GM13977 (cell line): ENCODE results near the gene PRR13.

Experiments used
- DNase-seq: peaks from one replicate; pipeline ENCODE4 v3.0.0; 2012; ENCODE audit warnings: low spot score
- CTCF ChIP-seq: IDR thresholded peaks from 2 replicates; pipeline ENCODE4 v1.5.1; 2012; ENCODE audit warnings: mild to moderate bottlenecking, control low read depth; ENCODE audit not compliant: insufficient read depth; ENCODE audit errors: extremely low read depth, missing control alignments
- in situ Hi-C: fragments of 300-500 bp; cut with MboI; formaldehyde crosslinking; loops from one replicate; pipeline ENCODE4 v1.12.0; 2022; ENCODE audit warnings: low sequenced_read_pairs, low pct_unique_long_range_greater_than_20kb, mixed read lengths, inconsistent platforms; ENCODE audit not compliant: unreplicated experiment

The PRR13 gene

GRCh38 chr12:53482626-53483168 is 41.2 kb downstream of the PRR13 start:
- DNase-seq = no peak
- in situ Hi-C loops = no loop called here
- TF ChIP-seq CTCF = no peak

GRCh38 chr12:53483225-53483978 is 41.9 kb downstream of the PRR13 start:
- no peak for DNase-seq
- in situ Hi-C loops = no loop called here
- no peak for TF ChIP-seq CTCF

- in situ Hi-C loops = no loop called here
- no peak for TF ChIP-seq CTCF
- no peak for DNase-seq
Measured at GRCh38 chr12:53483979-53484377, 42.4 kb downstream of the PRR13 start.

- DNase-seq = no peak
- TF ChIP-seq CTCF = no peak
- in situ Hi-C loops = no loop called here
Measured at GRCh38 chr12:53484686-53485575, 43.4 kb downstream of the PRR13 start.

- TF ChIP-seq CTCF = no peak
- in situ Hi-C loops = no loop called here
- DNase-seq = no peak
Measured at GRCh38 chr12:53485955-53486735, 44.6 kb downstream of the PRR13 start.
